Duodenal mucosa (tissue), 2 donors: ENCODE measurements around the gene NT5C1A.

ENCODE experiments used
- H3K27ac ChIP-seq: one replicate; pipeline ENCODE4 v1.7.0; 2013; ENCODE audit warnings: low read depth, low read length
- H3K27me3 ChIP-seq, 2 donors: one replicate each; pipeline ENCODE4 v1.7.0; 2013; ENCODE audit warnings: low read length in 2 of 2, control low read depth in 1 of 2; ENCODE audit not compliant: insufficient read depth in 2 of 2, control insufficient read depth in 1 of 2
- H3K36me3 ChIP-seq, 2 donors: one replicate each; pipeline ENCODE4 v1.7.0; 2013; ENCODE audit warnings: low read length in 2 of 2, control low read depth in 1 of 2; ENCODE audit not compliant: insufficient read depth in 2 of 2, control insufficient read depth in 1 of 2
- H3K4me1 ChIP-seq, 2 donors: one replicate each; pipeline ENCODE4 v1.7.0; 2013; ENCODE audit warnings: low read length in 2 of 2, control low read depth in 1 of 2; ENCODE audit not compliant: insufficient read depth in 2 of 2, control insufficient read depth in 1 of 2
- H3K4me3 ChIP-seq, 2 donors: one replicate each; pipeline ENCODE4 v1.7.0; 2013; ENCODE audit warnings: low read length in 2 of 2, low read depth in 1 of 2
- H3K9ac ChIP-seq, 2 donors: one replicate each; pipeline ENCODE4 v1.7.0; 2013; ENCODE audit warnings: low read length in 2 of 2, low read depth in 1 of 2
- H3K9me3 ChIP-seq, 2 donors: one replicate each; pipeline ENCODE4 v1.7.0; 2013; ENCODE audit warnings: low read length in 2 of 2, control low read depth in 1 of 2; ENCODE audit not compliant: control insufficient read depth in 1 of 2

The NT5C1A gene

GRCh38 chr1:39645411-39646043 is 26.4 kb downstream of the NT5C1A start:
- Histone ChIP-seq H3K27ac (no peak overlapping the region), H3K27me3 (peaks cover 0 to 5% of the 10 kb centered on the region in 2 donors), H3K4me3 (no peak overlapping the region), H3K9me3 (no peaks in the 10 kb centered on the region), H3K4me1 (peaks cover 0 to 7% of the 10 kb centered on the region in 2 donors), H3K36me3 (no peaks in the 10 kb centered on the region), H3K9ac (no peak overlapping the region)

DNA sequence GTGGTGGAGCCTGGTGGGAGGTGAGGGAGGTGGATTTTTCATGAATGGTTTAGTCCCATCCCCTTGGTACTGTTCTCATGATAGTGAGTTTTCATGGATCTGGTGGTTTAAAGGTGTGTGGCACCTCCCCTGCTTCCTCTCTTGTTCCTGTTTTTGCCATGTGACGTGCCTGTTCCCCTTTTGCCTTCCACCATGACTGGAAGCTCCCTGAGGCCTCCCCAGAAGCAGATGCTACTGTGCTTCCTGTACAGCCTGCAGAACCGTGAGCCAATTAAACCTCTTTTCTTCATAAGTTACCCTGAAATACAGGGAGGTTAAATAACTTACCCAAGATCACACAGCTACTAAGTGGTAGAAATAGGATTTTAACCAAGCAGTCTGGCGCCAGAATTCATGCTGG is 28.2 kb downstream of the NT5C1A start:
- Histone ChIP-seq H3K9me3 (no peaks in the 10 kb centered on the region), H3K4me1 (peaks cover 0 to 11% of the 10 kb centered on the region in 2 donors), H3K4me3 (no peak overlapping the region), H3K27ac (no peak overlapping the region), H3K9ac (no peak overlapping the region), H3K36me3 (no peaks in the 10 kb centered on the region), H3K27me3 (peaks cover 2 to 11% of the 10 kb centered on the region in 2 donors)

GRCh38 chr1:39642796-39643195 is 29.1 kb downstream of the NT5C1A start:
- peaks cover 4 to 9% of the 10 kb centered on the region in 2 donors for H3K27me3 ChIP-seq
- H3K9me3 ChIP-seq: no peaks in the 10 kb centered on the region
- H3K4me3 ChIP-seq: no peak overlapping the region
- H3K27ac ChIP-seq: no peak overlapping the region
- H3K4me1 ChIP-seq: peaks cover 0 to 11% of the 10 kb centered on the region in 2 donors
- H3K36me3 ChIP-seq: no peaks in the 10 kb centered on the region
- no peak overlapping the region for H3K9ac ChIP-seq

- H3K9me3 ChIP-seq: no peaks in the 10 kb centered on the region
- H3K9ac ChIP-seq: no peak overlapping the region
- peaks cover 0 to 4% of the 10 kb centered on the region in 2 donors for H3K4me1 ChIP-seq
- H3K27ac ChIP-seq: no peak overlapping the region
- peaks cover 4 to 6% of the 10 kb centered on the region in 2 donors for H3K27me3 ChIP-seq
- H3K4me3 ChIP-seq: no peak overlapping the region
- H3K36me3 ChIP-seq: no peaks in the 10 kb centered on the region
Measured at GRCh38 chr1:39640861-39641260, 31.0 kb downstream of the NT5C1A start.

DNA sequence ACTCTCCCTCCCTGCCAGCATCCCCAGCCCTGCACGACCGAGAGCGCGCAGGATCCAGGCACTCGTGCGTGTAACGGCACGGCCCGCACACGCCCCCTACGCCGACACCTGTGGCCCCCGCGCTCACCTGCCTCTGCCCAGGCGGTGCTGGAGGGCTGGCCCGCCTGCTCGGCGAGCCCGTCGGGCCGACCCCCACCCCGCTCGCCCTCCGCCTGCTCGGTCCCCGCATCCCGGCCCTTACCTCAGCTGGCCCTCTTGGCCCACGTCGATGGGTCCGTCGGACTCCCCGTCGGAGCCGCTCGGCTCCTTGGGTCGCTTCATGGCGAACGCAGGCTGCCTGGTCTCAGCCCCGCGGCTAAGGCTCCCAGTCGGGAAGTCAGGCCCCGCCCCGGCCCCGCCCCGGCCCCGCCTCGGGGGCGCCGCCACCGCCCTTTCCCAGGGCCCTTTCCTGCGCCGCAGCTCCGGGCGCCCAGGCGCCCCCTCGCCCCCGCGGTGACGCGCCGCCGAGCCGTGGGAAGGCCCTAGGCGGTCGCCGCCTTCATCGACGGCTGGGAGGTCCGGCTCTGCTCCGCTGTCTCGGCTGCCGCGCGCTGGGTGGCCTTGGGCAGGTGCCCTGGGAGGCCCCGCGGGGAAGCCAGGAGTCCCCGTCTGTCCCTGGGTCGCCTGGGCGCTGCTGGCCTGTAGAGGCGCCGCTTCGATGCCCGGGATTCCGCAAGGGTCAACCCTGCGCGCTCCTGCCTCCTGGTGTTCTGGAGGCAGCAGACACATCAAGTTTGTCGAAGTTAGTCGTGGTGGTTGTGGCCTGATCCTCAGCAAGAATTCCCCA is 32.4 kb downstream of the NT5C1A start, which contains the start of gene HEYL:
TSS of gene HEYL (minus strand) at position 339 of the 826 bp plus-strand sequence. CDS start at position 321, 18 bp downstream.
- H3K27ac ChIP-seq: no peak within 1 kb of the TSS
- H3K36me3 ChIP-seq: no peaks in the 10 kb centered on the region
- peak within 1 kb of the TSS in 1 of 2 donors; percentile 61 for H3K9ac ChIP-seq
- peaks cover 0 to 4% of the 10 kb centered on the region in 2 donors for H3K4me1 ChIP-seq
- H3K4me3 ChIP-seq: peak within 1 kb of the TSS; percentile 60 to 69
- H3K27me3 ChIP-seq: peaks cover 6 to 7% of the 10 kb centered on the region in 2 donors
- no peaks in the 10 kb centered on the region for H3K9me3 ChIP-seq

DNA sequence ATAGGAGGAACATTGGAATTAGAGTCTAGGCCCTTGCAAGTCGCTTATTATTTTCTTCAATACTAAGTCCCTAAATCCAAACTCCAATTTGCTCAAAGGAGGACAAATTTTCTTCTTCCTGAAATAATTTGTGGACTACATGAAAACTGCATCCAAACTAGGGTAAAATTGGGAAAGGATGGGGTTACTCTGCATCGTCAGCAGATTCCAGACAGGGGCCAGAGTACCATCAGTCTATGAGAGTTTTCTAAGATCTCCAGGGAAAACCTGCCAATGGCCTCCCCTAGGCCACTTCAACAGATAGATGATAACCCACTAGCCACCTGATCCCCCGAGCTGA is 33.0 kb downstream of the NT5C1A start:
- Histone ChIP-seq H3K4me3 (peak overlapping the region; percentile 60 to 69), H3K36me3 (no peaks in the 10 kb centered on the region), H3K27me3 (peaks cover 6 to 10% of the 10 kb centered on the region in 2 donors), H3K4me1 (peaks cover 0 to 4% of the 10 kb centered on the region in 2 donors), H3K27ac (no peak overlapping the region), H3K9me3 (no peaks in the 10 kb centered on the region), H3K9ac (peak overlapping the region in 1 of 2 donors; percentile 61)

- Histone ChIP-seq H3K4me1 (peaks cover 0 to 4% of the 10 kb centered on the region in 2 donors), H3K9me3 (no peaks in the 10 kb centered on the region), H3K27ac (no peak overlapping the region), H3K27me3 (peaks cover 15% of the 10 kb centered on the region in 2 donors), H3K4me3 (no peak overlapping the region), H3K9ac (no peak overlapping the region), H3K36me3 (no peaks in the 10 kb centered on the region)
Measured at GRCh38 chr1:39637361-39637760, 34.5 kb downstream of the NT5C1A start.

DNA sequence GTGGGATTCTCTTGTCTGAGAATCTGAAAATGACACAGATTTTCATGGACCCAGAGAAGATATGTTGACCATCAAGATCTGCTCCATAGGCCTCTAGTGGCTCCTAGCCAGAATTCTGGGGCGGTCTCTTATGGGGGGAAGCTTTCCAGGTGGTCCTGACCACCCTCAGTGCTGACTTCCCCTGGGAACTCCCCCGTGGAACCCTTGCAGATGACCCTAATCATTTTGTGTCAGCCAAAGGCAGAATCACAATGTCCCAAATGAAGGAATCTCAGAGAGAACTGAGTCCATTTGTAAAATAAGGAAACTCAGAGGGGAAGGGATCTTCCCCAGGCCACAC is 36.1 kb downstream of the NT5C1A start:
- Histone ChIP-seq H3K4me1 (peaks cover 0 to 4% of the 10 kb centered on the region in 2 donors), H3K9ac (no peak overlapping the region), H3K9me3 (no peaks in the 10 kb centered on the region), H3K27ac (no peak overlapping the region), H3K36me3 (peaks cover 0 to 2% of the 10 kb centered on the region in 2 donors), H3K4me3 (no peak overlapping the region), H3K27me3 (peaks cover 15 to 16% of the 10 kb centered on the region in 2 donors)

- peaks cover 15 to 16% of the 10 kb centered on the region in 2 donors for H3K27me3 ChIP-seq
- no peak overlapping the region for H3K9ac ChIP-seq
- H3K4me3 ChIP-seq: no peak overlapping the region
- no peak overlapping the region for H3K27ac ChIP-seq
- H3K9me3 ChIP-seq: no peaks in the 10 kb centered on the region
- peaks cover 0 to 2% of the 10 kb centered on the region in 2 donors for H3K36me3 ChIP-seq
- H3K4me1 ChIP-seq: peaks cover 0 to 4% of the 10 kb centered on the region in 2 donors
Measured at GRCh38 chr1:39635205-39635870, 36.6 kb downstream of the NT5C1A start.

DNA sequence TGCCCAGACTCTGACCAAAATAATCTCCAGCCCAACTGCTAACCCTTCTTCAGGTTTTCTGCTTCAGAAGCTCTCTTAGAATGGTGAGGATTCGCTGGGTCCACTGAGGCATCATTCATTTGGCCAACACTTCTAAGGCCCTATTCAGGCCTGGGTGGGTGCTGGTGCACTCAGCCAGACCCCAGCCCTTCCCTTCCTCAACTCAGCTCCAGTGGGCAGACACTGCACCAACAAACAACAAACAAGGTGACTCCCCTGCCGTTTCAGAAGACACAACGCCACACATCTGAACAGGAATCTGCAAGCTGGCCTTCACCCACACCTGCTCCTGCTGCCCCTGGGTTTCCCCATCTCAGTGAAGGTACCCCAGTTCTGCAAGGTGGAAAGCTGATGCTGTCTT is 38.5 kb downstream of the NT5C1A start:
- H3K9me3 ChIP-seq: no peaks in the 10 kb centered on the region
- H3K27me3 ChIP-seq: peaks cover 10 to 11% of the 10 kb centered on the region in 2 donors
- H3K36me3 ChIP-seq: peaks cover 0 to 2% of the 10 kb centered on the region in 2 donors
- no peak overlapping the region for H3K27ac ChIP-seq
- no peak overlapping the region for H3K9ac ChIP-seq
- no peak overlapping the region for H3K4me3 ChIP-seq
- H3K4me1 ChIP-seq: no peaks in the 10 kb centered on the region
